Measurements from ENCODE around the gene GABBR1.
"Not testable (repeated sequence)": the region's sequence is repeated elsewhere in the genome, so short reads cannot be mapped to it uniquely, and the experiment has no call there.

The GABBR1 gene

DNA sequence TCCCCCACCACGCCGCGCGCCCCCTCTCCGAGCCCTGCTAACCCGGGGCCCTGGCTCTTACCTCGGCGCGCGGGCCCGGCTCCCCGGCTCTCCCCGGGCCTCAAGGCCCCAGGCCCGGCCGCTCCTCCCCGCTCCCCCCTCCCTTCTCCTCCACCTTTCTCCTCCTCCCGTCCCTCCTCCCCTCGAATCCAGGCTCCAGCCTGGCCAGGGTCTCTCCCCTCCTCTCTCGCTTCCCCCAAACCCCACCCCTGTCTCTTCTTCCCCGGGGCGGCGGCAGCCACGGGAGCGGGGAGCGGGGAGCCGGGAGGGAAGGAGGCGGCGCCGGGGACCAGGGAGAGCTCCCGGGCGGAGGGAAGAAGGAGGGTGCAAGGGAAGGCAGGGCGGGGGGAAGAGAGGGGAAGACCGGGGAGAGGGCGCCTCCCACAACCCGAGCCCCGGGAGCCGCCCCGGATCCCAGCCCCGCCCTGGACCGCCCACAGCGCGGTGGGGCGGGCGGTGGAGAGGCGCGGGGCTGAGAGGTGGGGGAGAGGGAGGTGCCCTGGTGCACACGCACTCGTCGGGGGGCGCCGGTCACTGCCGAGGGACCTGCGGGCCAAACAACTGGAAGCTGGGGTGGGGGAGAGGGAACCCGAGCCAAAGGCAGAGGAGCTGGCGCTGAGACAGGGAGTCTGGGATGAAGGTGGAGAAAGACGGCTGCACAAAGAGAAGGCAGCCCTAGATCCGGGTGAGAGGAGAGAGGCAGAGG, at the start of gene GABBR1:
TSS of gene GABBR1 (minus strand) at position 395 of the 745 bp plus-strand sequence. CDS start 798 bp downstream, outside the sequence.
- DNase-seq: peak; percentile 75

GRCh38 chr6:29681811-29682210, 48.8 kb upstream of the GABBR1 start:
- DNase-seq: no peak

DNA sequence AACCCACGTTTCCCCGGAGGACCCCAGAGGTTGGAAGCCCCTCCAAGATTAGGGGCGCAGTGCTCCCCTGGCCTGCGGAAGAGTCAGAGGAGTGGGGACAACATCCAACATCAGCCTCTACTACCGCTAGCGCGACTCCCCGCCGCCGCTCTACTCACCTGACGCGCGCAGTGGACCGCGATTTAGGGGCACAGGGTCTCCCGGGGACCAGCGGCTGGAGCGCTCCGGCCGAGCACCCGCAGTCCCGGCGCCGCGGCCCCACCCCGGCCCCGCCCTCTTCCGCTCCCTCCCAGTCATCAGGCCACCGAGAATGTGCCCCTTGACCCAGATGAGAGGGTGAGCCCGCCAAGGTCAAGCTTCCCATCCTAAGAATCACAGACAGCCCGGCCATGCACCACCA, 47.9 kb upstream of the GABBR1 start, which contains the start of gene ZFP57:
TSS of gene ZFP57 (minus strand) at position 249 of the 400 bp plus-strand sequence. CDS start 4,149 bp downstream, outside the sequence.
- no peak for DNase-seq

- DNase-seq: no peak
Measured at GRCh38 chr6:29680416-29680815, 47.4 kb upstream of the GABBR1 start.

DNA sequence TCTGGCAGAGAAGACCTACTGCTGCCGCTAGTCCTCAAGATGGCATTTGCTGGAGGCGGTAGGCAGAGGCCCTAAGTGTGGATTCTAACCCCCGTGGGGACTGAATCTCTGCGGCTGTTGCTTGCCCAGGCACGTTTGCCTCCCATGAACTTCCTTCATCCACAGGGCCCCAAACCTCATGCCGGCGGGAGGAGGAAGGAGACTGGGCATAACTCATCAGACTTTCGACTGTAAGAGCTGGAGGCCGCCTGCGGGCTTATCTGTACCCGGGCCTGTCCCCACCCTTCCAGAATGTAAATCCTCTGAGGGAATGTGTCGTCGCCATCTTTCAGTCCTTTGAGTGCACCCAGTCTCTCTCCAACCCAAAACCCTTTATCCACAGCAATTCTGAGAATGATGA, 47.0 kb upstream of the GABBR1 start:
- no peak for DNase-seq

- DNase-seq: no peak
Measured at GRCh38 chr6:29678114-29678513, 45.1 kb upstream of the GABBR1 start.

DNA sequence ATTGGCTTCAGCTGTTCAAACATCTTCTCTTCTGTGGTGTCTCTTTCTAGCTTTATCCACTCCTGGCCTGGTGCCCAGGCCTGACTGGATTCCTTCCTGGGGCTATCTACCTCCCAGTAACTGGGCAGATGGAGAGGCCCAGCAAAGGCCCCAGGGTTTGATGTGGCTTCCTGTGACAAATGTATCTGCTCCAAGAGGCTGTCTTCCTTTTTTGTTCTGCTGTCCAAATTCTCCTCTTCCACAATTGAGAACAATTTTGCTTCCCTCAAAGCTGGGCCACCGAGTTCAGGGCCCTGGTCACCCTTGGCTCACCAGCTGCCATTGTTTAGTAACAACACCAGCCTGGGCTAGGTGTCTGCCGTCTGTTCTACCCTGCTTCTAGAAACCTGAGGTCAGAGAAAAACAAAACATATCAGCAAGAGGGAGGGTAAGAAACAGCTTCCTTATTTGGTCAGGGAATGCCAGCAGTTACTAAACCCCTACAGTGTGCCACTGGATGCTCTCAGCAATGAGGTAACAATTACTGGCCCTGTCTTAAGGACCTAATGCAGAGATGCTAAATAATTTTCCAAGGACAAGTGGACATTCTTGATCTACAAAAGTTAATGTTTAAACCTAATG, 44.1 kb upstream of the GABBR1 start:
- no peak for DNase-seq

- DNase-seq: no peak
Measured at GRCh38 chr6:29675561-29675960, 42.6 kb upstream of the GABBR1 start.

GRCh38 chr6:29674008-29674407, 41.0 kb upstream of the GABBR1 start:
- DNase-seq: no peak

DNA sequence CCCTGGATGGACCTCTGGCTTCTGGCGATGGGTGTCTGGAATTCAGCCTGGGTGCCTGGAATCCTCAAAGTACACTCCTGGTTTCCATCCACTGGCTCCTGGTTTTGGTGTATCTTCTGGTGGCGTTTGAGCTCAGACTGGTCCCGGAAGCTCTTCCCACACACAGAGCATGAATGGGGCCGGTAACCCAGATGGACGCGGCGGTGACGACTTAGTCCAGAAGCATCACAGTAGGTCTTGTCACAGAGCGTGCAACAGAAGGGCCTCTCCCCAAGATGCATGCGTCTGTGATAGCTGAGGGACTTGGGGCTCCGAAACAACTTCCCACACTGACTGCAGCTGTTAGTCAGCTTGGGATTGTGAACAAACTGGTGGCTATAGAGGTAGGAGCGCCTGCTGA, 40.2 kb upstream of the GABBR1 start:
- DNase-seq: no peak

DNA sequence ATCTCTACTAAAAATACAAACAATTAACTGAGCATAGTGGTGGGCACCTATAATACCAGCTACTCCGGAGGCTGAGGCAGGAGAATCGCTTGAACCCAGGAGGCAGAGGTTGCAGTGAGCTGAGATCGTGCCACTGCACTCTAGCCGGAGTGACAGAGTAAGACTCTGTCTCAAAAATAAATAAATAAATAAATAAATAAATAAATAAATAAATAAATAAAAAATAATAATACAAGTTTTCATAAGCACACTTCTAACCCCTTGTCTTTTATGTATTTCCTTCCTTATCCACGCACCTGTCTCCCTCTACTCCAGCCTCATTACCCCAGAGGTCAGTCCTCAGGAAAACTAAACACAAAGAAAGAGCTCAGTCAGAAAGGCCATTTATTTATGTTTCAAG, 39.1 kb upstream of the GABBR1 start:
- not testable (repeated sequence) for DNase-seq

- DNase-seq: no peak
Measured at GRCh38 chr6:29671026-29671425, 38.0 kb upstream of the GABBR1 start.

- DNase-seq: no peak
Measured at GRCh38 chr6:29667158-29667557, 34.2 kb upstream of the GABBR1 start.

DNA sequence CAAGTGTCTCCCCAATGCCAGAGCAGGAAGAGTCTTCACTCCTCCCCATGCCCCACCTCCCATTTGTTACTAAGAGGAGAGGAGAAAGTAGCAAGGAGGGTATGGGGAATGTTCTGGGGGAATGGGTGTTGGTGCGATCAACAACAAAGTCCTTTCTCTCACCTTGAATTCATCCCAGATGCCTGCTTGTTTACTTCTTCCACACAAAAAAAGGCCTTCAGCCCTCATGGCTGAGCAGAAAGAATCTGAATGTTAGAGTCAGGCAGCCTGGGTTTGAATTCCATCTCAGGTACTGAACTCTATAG, 33.8 kb upstream of the GABBR1 start:
- DNase-seq: no peak

GRCh38 chr6:29665942-29666825, 33.2 kb upstream of the GABBR1 start:
- no peak for DNase-seq

GRCh38 chr6:29663300-29664042, 30.5 kb upstream of the GABBR1 start:
- DNase-seq: no peak

GRCh38 chr6:29661502-29662141, 28.6 kb upstream of the GABBR1 start:
- DNase-seq: not testable (repeated sequence)

DNA sequence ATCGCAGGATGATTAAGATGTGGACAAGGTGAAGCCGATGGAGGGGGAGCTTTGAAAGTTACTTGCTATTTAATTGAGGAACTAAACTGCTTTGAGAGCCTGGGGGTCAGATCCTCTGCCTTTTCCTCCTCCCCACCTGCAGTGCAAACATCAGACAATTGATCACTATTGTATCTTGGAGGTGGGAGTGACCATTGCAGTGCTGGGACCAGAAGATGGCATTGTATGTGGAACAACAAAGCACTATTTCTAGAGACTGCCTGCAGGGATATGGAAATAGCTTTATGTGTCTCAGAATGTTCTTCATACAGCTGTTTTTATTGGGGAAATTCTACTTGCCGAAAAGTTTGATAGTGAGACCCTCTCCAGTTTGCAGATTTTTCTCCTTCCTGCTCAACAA, 28.1 kb upstream of the GABBR1 start:
- DNase-seq: no peak

DNA sequence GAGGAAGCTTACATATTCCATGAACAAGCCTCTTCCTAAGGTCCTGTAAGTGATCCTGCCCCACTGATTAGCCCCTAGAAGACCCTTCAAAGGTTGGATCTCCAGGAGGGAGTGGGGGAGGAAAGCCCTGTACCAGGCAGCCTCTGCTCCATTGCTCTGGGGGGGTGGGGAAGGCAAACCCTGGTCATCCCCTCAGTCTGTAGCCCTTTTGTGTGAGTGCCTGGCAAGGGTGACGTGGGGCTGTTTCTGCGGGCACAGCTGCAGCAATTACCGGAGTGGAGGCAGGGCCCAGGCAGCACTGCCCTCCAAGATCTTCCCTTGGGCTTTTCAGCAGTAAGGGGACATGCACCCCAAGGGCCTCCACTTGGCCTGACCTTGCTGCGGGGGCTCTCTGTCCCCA, 23.8 kb upstream of the GABBR1 start, which contains the start of gene MOG:
TSS of gene MOG (plus strand) at position 295 of the 400 bp plus-strand sequence. CDS start 118 bp downstream, outside the sequence.
- DNase-seq: peak; percentile 89

DNA sequence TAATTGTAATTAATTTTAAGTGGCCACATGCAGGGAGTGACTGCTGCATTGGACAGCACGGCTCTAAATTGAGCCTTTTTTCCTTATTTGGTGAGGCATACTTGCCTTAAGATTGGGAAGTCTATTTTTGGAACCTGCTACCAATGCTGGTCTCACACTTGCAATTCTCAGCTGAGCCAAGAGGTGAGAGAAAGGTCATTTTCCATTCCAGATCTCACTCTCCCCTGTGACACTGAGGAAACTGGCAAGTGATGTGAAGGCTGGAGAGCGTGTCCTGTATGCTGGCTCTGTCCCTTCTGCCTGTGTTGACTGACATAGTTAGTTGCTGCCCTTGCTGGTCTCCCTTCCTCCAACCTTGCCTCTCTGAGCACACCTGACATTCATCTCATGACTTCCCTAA, 23.2 kb upstream of the GABBR1 start:
- DNase-seq: peak; percentile 38

GRCh38 chr6:29655658-29656057, 22.7 kb upstream of the GABBR1 start:
- peak; percentile 31 for DNase-seq

GRCh38 chr6:29653452-29654038, 20.6 kb upstream of the GABBR1 start:
- DNase-seq: peak; percentile 85
